ENCODE results near the gene HCK. TPM values are rescaled to one million over a fixed set of nuclear protein-coding genes. Genes with fewer than 3 reads are reported as not detected.

The HCK gene
- total RNA-seq (2014; rRNA removed; shearing (Covaris generic)): 0.12 and 0.41 TPM in 2 replicates

GRCh38 chr20:32052090-32052777 is at the start of gene HCK:
Gene HCK (plus strand): TSS chr20:32052242.
- in situ Hi-C loops (cut with HindIII; ENCODE audit: low sequenced_read_pairs): no loop called here
- DNase-seq (ENCODE audit: low spot score): no peak

GRCh38 chr20:32003325-32003724 is 48.7 kb upstream of the HCK start:
- no peak for DNase-seq (ENCODE audit: low spot score)
- in situ Hi-C loops (cut with HindIII; ENCODE audit: low sequenced_read_pairs): no loop called here

- in situ Hi-C loops (cut with HindIII; ENCODE audit: low sequenced_read_pairs): no loop called here
- DNase-seq (ENCODE audit: low spot score): peak; percentile 57
These were observed 47.1 kb upstream of the HCK start for GRCh38 chr20:32004963-32005362.

- in situ Hi-C loops (cut with HindIII; ENCODE audit: low sequenced_read_pairs): no loop called here
- DNase-seq (ENCODE audit: low spot score): no peak
These were observed 46.0 kb upstream of the HCK start for GRCh38 chr20:32006053-32006452.

GRCh38 chr20:32006841-32007786 is 44.9 kb upstream of the HCK start:
- in situ Hi-C loops (cut with HindIII; ENCODE audit: low sequenced_read_pairs): no loop called here
- DNase-seq (ENCODE audit: low spot score): peak; percentile 95

GRCh38 chr20:32007787-32008616 is 44.0 kb upstream of the HCK start:
- in situ Hi-C loops (cut with HindIII; ENCODE audit: low sequenced_read_pairs): no loop called here

GRCh38 chr20:32009564-32009963 is 42.5 kb upstream of the HCK start:
- DNase-seq (ENCODE audit: low spot score): no peak
- in situ Hi-C loops (cut with HindIII; ENCODE audit: low sequenced_read_pairs): no loop called here

More at GRCh38 chr20:32007787-32008616, 44.0 kb upstream of the HCK start:
- peak; percentile 92 for DNase-seq (ENCODE audit: low spot score)

- DNase-seq (ENCODE audit: low spot score): no peak
- in situ Hi-C loops (cut with HindIII; ENCODE audit: low sequenced_read_pairs): no loop called here
These were observed 41.9 kb upstream of the HCK start, which contains the start of gene CCM2L for GRCh38 chr20:32010101-32010500. Gene CCM2L (plus strand): TSS chr20:32010438. CDS start chr20:32010455, 17 bp downstream.

GRCh38 chr20:32010666-32011065 is 41.4 kb upstream of the HCK start:
- in situ Hi-C loops (cut with HindIII; ENCODE audit: low sequenced_read_pairs): no loop called here
- no peak for DNase-seq (ENCODE audit: low spot score)

GRCh38 chr20:32012159-32012688 is 39.8 kb upstream of the HCK start:
- in situ Hi-C loops (cut with HindIII; ENCODE audit: low sequenced_read_pairs): no loop called here
- no peak for DNase-seq (ENCODE audit: low spot score)

- in situ Hi-C loops (cut with HindIII; ENCODE audit: low sequenced_read_pairs): no loop called here
- DNase-seq (ENCODE audit: low spot score): no peak
These were observed 38.7 kb upstream of the HCK start for GRCh38 chr20:32013326-32013725.

GRCh38 chr20:32017711-32018251 is 34.3 kb upstream of the HCK start:
- DNase-seq (ENCODE audit: low spot score): peak; percentile 89
- in situ Hi-C loops (cut with HindIII; ENCODE audit: low sequenced_read_pairs): no loop called here

GRCh38 chr20:32018269-32019155 is 33.5 kb upstream of the HCK start:
- DNase-seq (ENCODE audit: low spot score): peak; percentile 82
- in situ Hi-C loops (cut with HindIII; ENCODE audit: low sequenced_read_pairs): no loop called here

- in situ Hi-C loops (cut with HindIII; ENCODE audit: low sequenced_read_pairs): no loop called here
- no peak for DNase-seq (ENCODE audit: low spot score)
These were observed 32.9 kb upstream of the HCK start for GRCh38 chr20:32019156-32019510.

- in situ Hi-C loops (cut with HindIII; ENCODE audit: low sequenced_read_pairs): no loop called here
- no peak for DNase-seq (ENCODE audit: low spot score)
These were observed 32.2 kb upstream of the HCK start for GRCh38 chr20:32019563-32020463.

GRCh38 chr20:32021091-32021490 is 31.0 kb upstream of the HCK start:
- in situ Hi-C loops (cut with HindIII; ENCODE audit: low sequenced_read_pairs): no loop called here
- no peak for DNase-seq (ENCODE audit: low spot score)

- no peak for DNase-seq (ENCODE audit: low spot score)
- in situ Hi-C loops (cut with HindIII; ENCODE audit: low sequenced_read_pairs): no loop called here
These were observed 27.3 kb upstream of the HCK start for GRCh38 chr20:32024683-32025295.
